GM11168 (cell line): ENCODE measurements around the gene LDB3.

Experiments
- in situ Hi-C: fragments of 300-500 bp; cut with MboI; formaldehyde crosslinking; loops from one replicate; pipeline ENCODE4 v1.12.0; 2022; ENCODE audit warnings: low sequenced_read_pairs; ENCODE audit not compliant: unreplicated experiment

The LDB3 gene

DNA sequence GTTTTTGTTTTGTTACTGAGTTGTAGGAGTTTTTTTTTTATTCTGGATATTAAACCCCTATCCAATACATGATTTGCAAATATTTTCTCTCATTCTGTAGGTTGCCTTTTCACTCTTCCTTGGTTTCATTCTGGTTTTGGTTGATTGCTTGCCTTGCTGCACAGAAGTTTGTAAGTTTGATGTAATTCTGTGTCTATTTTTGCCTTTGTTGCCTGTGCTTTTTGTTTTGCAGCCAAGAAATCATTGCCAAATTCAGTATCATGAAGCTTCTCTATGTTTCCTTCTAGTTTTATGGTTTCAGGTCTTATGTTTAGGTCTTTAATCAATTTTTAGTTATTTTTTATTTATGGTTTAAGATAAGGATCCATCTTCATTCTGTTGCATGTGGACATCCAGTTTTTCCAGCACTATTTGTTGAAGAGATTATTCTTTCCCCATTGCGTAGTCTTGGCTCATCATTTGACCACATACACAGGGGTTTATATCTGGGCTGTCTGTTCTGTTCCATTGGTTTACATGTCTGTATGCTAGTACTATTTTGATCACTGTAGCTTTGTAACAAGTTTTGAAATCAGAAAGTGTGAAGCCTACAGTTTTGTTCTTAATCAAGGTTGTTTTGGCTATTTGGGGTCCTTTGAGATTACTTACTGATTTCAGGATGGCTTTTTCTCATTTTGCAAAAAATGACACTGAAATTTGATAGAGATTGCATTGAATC lies 114.5 kb downstream of the LDB3 start:
- in situ Hi-C loops, result no loop called here

DNA sequence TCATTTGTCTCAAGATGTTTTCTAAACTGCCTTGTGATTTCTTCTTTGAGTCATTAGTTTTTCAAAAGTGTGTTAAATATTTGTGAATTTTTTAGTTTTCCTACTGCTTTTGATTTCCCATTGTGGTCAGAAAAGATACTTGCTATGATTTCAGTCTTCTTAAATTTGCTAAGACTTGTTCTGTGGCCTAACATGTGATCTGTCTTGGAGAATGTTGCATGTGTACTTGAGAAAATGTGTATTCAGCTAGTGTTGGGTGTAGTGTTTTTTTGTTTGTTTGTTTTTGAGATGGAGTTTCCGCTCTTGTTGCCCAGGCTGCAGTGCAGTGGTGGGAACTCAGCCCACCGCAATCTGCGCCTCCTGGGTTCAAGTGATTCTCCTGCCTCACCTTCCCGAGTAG lies 116.7 kb downstream of the LDB3 start:
- in situ Hi-C loops, result no loop called here
